T-helper 1 cell (primary cell): ENCODE results near the gene XYLT1.
A peak's percentile ranks its signal among the peaks of the same experiment; 100 is the strongest.

Source experiments
- DNase-seq, 5 donors: peaks; one replicate each; pipeline ENCODE4 v3.0.0-alpha.2; 2012 to 2020

The XYLT1 gene

DNA sequence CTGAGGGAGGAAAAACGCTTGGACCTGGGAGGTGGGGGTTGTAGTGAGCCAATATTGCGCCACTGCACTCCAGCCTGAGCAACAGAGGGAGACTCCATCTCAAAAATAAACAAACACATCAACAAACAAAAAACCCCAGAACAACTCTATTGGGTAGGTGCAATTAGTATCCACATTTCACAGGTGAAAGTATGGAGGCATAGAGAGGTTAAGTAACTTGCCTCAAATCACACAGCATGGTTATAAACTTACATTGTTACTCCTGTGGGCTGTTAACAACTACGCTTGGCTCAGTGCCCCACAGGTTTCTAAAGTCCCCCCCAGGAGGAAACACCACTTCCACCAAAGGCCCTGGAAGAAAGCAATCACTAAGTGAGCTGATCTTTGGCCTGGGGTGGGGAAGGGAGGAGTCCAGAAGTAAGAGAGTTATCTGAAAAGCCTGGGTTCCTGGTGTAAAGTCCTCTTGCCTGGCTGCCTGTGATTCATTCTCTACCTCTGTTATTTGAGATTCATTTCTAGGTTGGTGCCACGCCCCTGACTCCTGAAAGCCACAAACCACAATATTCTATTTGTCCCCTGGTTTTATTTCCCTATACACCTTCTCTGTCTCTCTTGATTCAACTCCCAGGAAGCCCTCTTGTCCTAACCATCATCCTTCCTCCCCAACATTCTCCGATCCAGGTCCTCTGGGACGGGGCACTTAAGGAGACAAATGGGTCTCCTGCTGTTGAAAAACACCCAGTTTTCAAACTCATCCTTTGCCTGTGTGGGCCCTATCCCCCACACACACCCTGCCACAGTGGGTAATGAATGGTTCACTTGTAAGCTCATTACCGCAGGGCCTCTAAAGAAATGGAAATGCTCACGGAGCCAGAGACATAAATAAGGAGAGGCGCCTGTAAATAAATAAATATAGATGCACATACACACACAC is 195.4 kb downstream of the XYLT1 start:
- DNase-seq = peak in 1 of 5 donors; percentile 17

DNA sequence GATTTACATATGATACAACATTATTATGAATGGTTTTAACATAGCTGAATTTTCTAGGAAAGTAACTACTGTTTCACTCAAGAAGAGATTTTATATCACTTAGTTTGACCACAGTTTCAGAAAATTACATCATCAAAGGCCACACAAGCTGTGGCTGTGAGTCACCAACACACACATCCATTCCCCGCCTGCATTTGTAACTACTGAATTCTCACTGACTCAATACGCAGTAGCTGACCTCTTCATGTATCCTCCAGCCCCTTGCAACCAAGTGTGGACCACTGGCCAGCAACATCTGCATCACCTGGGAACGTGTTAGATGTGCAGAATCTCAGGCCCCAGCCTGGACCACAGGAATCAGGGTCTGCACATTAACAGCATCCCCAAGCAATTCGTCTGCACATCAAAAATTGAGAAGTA is 197.6 kb downstream of the XYLT1 start:
- peak in 1 of 5 donors; percentile 82 for DNase-seq

DNA sequence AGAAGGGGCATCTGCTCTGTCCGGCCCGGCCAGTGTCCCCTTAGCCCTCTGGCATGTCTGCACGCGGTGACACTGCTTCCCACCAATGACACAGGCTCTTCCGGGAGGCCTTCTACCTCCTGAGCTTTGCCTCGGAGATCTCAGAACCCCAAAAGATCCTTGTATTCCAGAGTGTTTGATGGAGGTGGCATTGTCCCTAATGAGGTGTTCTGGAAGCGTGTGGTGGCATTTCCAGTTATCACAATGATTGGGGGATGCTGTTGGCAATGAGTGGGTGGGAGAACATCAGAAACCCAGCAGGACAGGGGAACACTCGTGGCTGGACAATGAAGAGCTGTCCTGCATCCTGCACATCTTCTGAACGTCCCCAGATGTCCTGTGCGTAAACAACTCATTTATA is 198.0 kb downstream of the XYLT1 start:
- no peak for DNase-seq

DNA sequence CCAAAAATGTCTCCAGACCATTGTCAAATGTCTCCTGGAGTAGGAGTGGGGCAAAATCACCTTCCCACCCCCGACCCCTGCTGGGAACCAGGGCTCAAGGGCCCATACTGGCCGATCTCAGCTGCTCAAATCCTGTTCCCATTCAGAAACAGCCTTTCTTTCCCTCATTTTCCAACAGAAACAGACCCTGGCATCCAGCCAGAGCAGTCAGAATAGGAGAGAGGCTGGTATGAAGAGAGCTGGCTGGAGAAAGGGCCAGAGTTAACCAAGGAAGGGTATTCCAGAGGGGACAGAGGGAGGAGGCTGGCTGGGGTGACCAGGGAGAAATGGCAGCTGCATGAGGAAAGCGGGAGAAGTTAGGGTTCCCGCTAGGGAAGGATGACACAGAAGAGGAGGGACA is 199.1 kb downstream of the XYLT1 start:
- DNase-seq = no peak

DNA sequence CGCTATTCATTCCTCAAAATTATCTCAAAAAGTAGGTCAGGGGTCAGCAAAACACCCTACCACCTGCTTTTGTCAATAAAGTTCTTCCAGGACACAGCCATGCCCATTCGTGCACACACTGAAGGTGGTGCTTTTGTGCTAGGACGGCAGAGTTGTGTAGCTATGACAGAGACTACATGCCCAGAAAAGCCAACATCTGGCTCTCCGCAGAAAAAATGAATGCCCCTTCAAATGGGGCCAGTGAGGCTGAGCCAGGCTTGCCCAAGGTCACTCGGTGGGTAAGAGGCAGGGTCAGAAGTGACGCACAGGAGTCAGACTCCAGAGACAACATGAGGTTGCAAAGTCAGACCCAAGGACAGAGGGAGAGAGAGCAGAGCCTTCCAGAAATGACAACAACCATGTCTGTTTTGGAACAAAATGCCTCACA is 200.1 kb downstream of the XYLT1 start:
- no peak for DNase-seq

DNA sequence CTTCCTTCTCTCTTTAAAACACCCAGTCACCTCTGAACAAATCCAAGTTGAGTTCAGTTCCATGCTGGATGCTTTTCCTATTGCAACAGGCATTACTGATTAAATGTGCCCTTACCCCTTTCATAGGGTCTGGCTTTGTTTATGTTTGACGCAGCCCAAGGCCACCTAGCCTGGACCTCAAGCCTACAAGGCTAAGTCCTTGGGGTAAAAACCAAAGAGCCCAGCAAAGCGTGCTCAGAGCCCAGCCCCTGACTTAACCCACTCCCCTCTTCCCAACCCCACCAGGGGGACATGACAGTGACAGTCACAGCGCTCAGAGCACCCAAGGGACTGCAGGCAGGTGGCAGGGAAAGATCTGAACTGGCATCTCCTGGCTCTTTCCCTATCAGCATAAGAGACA is 200.6 kb downstream of the XYLT1 start:
- DNase-seq = no peak

DNA sequence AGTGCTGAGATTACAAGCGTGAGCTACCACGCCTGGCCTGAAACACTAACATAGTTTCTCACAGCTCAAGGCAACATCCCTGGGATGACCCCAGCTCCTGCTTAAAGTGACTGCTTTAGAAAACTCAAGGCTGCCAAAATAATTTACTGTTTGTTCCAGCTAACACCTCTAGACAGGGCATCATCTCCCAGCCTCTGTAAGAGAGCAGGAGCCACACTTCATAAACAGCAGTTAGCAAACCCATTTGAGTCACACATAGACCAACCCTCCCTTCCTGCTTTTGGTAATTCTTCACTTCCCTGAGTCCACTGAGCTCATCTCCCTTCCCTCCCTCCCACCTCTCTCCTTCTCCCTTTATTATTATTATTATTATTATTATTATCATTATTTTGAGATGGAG is 201.3 kb downstream of the XYLT1 start:
- DNase-seq = no peak

DNA sequence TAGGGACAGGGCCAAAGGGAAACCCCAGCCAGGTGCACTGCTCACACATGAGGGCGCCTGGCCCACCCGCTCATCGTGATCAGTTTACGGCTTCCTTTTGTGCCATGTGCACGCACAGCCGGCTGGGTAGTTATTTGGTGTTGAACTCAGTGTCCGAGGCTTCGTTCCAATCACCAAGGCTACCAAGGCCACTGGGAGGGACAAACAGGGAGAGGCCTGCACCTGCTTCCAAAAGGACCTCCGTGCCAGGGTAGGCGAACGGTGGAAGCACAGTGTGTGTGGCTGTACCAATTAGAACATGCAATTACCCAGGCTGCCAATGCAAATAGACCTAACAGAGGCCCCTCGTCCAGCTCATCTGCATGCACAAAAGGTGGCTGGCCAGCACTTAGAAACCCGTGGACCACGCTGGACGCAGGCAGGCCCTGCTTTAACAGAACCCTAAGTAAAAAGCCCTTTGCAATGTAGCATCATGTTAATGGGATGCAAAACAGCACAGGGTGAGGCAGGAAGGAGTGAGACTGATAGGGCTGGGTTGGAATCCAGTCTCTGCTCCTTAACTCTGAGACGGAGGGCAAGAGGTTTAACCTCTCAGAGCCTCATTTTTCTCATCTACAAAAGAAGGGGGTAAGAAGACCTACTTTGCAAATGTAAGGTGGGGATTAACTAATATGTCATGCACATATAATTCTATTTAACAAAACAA is 204.0 kb downstream of the XYLT1 start:
- DNase-seq = no peak

DNA sequence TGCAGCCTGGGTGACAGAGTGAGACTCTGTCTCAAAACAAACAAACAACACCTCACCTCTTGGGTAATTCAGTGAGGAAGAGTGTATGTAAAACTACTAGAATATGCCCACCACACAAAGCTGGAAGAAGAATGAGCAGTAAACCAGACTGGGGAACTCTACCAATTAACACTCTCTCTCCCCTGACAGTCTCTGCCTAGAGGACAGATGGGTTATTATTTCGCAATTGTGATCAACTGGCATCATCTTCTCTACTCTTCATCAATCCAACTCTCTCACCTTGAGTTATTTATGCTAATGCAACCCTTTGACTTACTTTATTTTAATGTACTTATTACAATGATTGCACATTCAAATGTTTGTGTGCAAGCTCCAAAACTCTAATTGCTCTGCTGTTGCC is 205.6 kb downstream of the XYLT1 start:
- DNase-seq = no peak

DNA sequence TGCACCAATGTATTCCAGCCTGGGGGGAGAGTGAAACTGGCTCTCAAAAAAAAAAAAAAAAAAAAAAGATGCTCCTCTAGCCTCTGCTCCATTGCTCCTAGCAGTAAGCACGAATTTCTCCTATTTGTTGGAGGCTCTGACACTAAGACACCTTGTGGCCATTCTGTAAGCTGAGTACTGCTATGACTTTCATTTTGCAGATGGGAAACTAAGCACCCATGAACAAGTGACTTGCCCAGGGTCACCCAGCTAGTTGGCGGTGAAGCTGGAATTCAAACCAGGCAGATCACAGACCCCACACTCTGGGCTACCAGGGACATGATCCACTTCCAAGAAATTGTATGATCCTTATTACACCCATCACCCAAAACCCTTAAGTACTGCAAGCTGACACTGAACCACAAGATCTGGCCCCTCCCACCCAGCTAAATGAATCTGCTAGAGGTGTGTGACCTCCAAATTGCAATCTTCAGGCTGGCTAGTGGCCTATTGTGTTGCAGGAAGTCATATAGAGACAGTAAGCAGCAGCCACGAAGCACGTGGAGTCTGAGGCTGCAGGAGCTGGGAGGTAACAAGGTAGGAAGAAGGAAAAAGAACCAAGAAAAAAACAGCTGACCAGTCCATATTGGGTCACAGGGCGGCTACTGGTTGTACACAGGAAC is 209.4 kb downstream of the XYLT1 start:
- DNase-seq = peak in 1 of 5 donors; percentile 45

DNA sequence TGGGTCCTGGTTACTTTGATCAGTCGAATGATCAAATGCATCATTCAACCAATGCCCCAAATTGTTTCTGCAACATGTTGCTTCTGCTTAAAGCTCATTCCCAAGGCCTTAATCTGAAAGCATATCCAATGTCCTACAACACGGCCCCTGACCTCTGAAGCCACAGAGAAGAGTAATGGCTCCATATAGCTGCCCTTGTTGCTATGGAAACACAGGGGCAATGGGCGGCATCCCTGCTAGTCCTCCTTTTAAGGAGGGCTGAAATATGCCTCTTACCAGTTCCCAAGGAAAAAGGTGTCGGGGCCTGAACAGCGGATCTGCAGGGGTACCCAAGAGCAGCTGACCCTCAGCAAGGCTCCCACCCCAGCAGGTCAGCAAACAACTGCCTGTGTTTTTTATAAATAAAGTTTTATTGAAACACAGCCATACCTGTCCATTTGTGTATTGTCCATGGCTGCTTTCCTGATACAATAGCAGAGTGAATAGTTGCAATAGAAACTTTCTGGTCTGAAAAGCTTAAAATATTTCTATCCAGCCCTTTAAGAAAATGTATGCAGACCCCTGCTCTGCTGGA is 210.4 kb downstream of the XYLT1 start:
- no peak for DNase-seq

DNA sequence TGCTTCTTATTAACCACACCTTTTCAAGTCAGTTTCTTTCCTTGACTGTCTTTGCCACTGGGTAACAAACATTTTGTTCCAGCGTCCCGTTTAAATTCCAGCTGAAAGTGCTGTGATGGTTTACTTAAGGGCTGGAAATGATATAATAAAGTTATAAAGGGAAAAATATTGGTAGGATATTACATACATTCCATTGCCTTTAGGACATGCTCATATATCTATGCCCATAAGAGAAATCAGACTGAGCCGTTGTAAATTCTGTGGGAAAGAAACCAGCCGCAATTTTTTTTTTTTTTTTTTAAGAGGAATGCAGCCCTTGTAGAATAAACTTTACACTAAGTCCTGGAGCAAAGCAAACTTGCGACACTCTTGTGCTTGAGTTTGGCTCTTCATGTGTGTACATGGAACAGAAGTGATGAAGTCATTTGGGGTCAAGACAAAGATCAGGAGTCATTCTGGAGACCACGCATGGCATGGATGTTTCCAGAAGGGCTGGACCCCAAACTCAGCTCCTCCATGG is 210.9 kb downstream of the XYLT1 start:
- DNase-seq = no peak

DNA sequence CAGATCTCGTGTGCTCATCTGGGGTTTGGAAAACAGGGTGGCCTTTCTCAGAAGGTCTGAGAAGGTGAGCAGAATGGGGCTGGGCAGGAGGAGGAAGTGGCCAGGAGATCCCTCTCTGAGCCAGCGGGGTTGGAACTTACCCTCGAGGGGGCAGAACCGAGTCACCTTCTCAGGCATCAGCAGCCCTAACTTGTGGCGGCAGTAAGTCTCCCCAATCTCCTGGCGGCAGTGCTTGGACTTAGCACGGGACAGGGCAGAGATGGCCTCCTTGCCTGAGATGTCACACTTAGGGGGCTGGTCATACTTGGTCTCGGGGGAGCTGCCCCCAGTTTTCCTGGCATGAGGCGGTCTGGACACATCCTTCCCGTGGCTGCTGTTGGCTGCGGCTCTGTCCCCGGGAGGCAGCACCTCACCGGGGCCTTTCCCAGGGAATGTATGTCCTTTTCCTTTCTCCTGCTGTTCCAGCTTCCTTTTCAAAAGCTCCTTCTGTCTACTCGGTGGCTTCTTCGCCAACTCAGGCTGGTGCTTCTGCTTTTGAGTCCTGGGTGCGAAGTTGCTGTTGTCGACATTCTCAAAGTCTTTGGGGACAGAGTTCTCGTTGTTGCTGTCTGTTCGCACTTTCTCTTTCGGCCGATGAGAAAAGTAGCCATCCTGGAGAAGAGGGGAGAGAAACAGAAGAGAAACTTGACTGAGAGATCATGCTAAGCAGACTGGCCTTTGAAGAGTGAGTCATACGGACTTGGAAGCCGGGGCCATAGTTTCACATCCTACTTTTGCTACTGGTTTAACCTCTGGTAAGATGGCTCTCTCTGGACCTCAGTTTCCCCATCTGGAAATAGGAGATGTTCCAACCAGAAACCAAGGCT is 211.7 kb downstream of the XYLT1 start:
- no peak for DNase-seq

DNA sequence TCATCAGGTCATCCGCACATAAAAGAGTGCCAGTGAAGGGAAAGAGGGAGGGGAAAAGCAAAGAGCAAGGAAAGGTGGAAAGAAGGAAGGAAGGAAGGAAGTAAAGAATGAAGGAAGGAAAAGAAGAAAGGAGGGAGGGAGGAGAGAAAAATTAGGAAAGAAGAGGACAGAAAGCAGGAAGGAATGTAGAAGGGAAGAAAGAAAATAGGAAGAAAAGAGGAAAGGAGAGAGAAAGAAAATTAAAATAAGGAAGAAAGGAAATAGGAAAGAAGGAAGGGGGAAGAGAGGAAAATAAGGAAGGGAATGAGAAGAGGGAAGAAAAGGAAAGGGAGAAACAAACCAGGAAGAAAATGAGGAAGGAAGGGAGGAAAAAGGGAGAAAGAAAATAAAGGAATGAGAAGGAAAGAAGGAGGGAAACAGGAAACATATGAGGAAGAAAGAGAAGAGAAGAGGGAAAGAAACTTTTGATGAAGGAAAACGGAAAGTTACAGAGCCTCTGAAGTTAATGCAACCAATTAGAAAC is 212.6 kb downstream of the XYLT1 start:
- no peak for DNase-seq

DNA sequence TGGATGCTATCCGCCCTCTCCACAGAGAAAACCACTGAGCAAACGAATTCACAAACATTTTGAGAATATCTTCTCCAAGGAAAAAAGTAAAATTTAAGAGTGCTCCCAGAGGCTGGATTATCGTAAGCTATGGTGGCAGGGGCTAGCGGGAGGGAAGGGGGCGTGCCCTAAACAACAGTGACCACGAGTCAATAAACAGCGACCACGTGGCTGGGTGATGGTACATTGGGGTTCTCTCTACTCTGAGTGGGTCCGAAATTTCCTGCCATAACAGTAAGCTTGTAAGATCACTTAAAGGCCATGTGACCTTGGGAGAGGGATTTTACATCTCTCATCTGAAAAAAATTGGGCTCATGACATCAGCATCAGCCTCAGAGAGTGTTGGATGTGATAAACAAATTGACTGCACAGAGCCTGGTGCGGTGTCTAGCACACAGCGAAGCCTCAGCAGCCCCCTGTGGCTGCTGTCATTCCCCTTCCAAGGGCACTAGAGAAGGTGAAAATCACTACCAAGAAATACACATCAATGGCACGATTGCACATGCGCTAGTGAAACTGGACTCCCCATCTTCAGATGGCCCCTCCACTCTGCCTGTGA is 213.2 kb downstream of the XYLT1 start:
- DNase-seq = no peak

DNA sequence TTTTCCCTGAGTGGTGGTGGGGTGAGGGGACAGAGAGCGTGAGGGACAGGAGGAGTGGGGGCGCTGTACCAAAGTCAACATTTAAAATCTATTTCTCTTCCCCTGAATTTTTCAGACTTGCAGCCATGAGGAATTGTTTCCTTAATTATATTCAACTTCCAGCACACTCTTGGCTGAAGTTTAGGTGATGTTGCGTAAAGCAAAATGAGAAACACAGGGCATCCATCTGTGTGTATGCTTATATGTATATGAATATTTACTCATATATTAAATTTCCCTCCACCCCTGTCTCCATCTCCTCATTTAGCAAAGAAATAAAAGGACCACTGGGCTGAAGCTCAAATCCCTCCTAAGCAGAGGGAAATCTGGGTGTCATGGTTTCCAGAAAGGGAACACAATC is 218.1 kb downstream of the XYLT1 start:
- DNase-seq = no peak

DNA sequence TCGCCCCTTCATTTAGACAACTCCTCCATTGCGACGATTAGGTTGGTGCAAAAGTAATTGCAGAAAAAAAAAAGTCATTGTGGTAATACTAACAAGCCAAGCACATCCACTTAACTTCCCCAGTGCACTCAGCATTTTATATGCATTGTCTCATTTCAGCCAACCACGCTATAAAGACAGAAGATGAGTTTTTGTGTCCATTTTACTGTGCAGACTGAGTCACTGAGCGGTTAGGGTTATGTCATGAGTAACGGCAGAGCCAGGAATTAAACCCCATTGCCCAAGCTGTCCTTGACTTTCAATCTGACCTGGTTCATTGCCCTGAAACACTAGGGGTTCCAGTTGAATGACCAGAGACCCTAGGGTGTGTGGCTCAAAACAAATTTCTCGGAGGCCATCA is 218.7 kb downstream of the XYLT1 start:
- DNase-seq = no peak

DNA sequence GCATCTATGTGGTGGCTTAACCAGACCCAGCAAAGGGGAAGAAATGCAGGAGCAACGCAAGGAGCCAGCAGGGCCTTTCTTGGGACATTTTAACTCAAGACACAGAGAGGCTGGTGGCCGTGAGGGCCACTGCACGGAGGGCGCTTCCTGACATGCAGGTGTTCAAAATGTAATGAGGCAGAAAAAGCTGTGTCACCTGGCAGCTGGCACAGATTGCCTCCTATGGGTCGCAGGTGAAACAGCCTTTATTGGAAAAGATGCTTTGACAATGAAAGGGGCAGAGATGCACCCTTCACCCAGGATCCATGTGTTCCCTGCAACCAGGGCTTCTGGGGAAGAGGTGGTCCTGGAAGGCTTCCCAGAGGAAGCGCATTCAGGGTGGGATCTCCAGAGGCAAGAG is 219.3 kb downstream of the XYLT1 start:
- DNase-seq = no peak

DNA sequence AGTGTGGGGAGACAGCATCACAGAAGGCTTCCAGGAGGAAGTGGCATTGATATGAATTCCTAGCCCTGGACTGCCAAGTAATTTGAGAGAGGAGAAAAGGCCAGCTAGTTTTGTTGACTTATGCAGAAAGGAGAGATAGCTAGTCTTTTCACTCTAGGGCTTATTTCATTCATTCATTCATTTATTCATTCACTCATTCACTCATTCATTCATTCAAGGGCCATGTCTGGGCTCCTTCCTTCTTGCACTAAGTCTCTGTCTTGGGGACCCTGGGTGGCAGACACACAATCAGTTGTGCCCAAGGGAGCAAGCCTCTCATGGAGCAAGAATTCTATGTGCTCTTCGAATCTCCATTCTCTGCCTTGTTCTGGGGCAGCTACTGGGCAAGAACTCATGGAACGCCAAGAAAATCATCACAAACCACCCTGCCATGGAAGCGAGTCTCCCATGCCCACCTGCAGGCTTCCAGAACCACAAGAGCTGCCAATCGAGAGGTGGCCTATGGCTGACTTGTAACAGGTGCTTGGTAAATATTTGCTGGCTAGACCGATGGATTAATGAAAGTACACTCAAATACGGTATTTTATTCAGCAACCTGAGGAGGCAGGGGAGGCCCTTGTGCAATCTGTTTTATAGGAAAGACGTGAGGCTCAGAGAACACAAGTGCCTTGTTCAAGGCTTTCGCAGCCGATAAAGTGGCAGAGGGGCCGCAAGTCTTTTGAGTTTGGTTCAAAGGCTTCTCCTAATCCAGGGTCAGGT is 223.6 kb downstream of the XYLT1 start:
- DNase-seq = no peak

DNA sequence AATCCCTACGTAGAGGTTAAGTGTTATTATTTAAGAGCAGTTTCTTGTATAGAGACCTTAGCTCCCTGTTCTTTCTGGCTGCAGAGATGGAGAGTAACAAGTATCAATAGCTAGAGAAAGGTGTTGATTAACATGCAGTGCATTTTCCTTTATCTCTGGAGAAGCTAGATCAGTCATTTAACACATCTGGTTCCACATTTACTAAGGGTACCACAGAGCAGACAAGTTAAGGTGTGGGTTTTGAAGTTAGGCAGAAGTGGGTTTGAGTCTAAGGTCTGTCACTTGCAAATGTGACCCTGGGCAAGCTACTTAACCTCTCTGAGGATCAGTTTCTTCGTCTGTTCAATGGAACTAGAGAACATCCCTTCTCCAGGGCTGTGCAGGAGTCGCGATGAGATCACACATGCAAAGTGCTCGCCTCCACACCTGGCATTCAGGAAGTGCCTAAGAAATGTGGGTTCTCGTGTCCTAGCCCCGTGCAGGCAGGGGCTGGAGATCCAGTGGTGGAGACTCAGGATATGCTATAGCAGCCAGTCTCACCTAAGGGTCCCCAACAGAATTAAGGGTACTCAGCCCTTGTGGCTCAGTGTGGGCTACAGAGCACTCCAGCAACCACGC is 224.4 kb downstream of the XYLT1 start:
- no peak for DNase-seq
